Esophagus squamous epithelium (tissue), 4 donors: ENCODE measurements around the gene KCTD1.

Experiments
- POLR2A ChIP-seq, 4 donors: fragments of 450-650 bp; IDR thresholded peaks; one replicate each; pipeline ENCODE4 v1.6.1; 2017; ENCODE audit warnings: antibody characterized with exemption in 4 of 4, mild to moderate bottlenecking in 4 of 4, moderate library complexity in 3 of 4
- TF ChIP-seq, protein P1 (sequence below), 6 experiments: fragments of 450-650 bp in 4 of 6; fragments of 200-600 bp in 2 of 6; sonication (generic) in 2 of 6; IDR thresholded peaks; one replicate each; pipeline ENCODE4 v1.5.1; 2016 to 2019; ENCODE audit warnings: antibody characterized with exemption in 6 of 6, mild to moderate bottlenecking in 4 of 6, moderate library complexity in 4 of 6

GRCh38 chr18:26584745-26585144 lies 36.4 kb upstream of the KCTD1 start:
- TF ChIP-seq, protein P1, sequence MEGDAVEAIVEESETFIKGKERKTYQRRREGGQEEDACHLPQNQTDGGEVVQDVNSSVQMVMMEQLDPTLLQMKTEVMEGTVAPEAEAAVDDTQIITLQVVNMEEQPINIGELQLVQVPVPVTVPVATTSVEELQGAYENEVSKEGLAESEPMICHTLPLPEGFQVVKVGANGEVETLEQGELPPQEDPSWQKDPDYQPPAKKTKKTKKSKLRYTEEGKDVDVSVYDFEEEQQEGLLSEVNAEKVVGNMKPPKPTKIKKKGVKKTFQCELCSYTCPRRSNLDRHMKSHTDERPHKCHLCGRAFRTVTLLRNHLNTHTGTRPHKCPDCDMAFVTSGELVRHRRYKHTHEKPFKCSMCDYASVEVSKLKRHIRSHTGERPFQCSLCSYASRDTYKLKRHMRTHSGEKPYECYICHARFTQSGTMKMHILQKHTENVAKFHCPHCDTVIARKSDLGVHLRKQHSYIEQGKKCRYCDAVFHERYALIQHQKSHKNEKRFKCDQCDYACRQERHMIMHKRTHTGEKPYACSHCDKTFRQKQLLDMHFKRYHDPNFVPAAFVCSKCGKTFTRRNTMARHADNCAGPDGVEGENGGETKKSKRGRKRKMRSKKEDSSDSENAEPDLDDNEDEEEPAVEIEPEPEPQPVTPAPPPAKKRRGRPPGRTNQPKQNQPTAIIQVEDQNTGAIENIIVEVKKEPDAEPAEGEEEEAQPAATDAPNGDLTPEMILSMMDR (IDR thresholded peaks at IDR 0.05): no peak
- TF ChIP-seq POLR2A (IDR thresholded peaks at IDR 0.05): no peak
